Inferior parietal cortex (tissue), 1 donor: Measurements from ENCODE around the gene AJM1.

ENCODE experiments used
- DNase-seq: peaks from one replicate; pipeline ENCODE4 v3.0.0-alpha.2; 2016; ENCODE audit errors: extremely low spot score

Gene AJM1

GRCh38 chr9:136844761-136845464, 2.6 kb downstream of the AJM1 start:
- no peak for DNase-seq

- DNase-seq: no peak
Measured at GRCh38 chr9:136845465-136846260, 3.4 kb downstream of the AJM1 start.

- no peak for DNase-seq
Measured at GRCh38 chr9:136846376-136847087, 4.3 kb downstream of the AJM1 start.

DNA sequence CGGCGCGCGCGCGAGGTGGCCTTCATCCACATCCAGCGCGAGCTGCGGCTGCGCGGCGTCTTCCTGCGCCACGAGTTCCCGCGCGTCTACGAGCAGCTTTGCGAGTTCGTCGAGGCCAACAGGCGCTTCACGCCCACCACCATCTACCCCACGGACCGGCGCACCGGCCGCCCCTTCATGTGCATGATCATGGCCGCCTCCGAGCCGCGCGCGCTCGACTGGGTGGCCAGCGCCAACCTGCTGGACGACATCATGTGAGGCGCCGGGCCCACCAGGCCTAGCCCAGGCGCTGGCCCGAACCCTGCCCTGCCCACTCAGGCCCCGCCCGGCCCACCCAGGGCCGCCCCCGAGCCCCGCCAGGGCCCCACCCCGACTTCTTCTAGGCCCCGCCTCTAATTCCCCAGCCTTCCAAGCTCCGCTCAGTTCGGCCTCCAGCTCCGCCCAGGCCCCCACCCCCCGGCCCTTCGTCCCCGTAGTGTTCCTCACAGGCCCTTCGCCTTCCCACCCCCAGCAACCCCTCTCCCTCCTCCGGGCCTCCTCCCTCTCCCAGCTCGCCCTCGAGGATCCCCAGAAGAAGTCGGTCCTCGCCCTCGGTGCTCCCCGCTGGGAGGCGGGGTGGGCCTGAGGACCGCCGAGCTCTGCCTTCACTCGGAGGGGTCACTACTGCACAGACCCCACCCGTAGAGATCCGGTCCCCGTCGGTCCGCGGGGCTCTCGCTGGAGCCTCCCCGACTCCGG, 5.0 kb downstream of the AJM1 start:
- DNase-seq: no peak

DNA sequence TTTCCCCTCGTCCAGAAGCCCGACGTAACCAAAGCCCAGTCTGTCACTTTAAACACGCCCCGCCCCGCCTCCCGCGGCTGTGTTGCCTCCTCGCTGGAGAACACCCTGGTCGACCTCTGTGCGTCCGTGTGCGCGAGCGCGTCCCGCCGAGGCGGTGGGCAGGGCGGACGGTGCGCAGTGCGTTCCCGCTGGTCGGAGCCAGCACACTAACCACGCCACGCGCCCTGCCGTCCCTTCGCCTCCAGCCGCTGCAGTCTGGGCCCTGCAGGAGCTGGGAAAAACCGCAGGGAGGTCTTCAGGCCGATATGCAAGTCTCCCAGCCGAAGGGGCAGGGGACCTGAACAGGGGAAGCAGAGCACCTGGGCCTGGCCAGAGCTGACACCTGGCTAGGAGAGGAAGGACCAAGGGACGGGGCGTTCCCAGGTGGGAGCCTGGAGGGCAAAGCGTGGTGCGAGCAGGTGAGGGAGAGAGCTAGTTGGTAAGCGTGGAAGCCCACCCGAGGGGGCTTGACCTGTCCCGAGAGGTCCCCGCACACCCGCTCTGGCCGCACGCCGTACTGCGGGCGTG, 5.6 kb downstream of the AJM1 start:
- no peak for DNase-seq

DNA sequence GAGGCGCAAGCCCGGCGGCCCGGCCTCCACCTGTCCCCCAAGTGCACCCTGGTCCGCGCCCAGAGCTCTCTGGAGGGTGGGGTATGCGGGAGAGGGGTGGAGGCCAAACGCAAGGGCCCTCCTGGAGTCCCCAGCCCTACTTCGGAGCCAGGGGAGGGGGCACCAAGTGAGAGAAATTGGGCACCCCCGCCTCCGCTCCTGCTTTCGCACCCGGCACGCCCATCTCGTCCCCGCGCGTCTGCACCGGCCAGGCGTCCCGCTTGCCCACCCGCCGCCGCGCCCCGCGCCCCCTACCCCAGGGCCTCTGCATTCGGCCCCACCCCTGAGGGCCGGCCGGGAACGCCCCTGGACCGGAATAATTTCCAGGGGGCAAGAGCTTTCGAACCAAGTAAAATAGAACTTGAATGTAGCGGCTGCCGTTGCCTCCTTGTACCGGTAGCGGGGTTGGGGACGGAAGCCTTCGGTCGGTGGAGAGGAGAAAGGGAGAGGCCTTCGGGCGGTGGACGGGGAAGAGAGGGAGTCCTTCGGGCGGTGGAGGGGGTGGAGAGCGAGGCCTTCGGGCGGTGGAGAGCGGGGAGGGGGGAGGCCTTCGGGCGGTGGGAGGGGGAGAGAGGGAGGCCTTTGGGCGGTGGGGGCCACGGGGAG, 6.2 kb downstream of the AJM1 start:
- no peak for DNase-seq

GRCh38 chr9:136849038-136849959, 7.0 kb downstream of the AJM1 start, which contains the start of gene PHPT1:
Gene PHPT1 (plus strand): TSS chr9:136849409. CDS start chr9:136849431, 22 bp downstream.
- DNase-seq: peak; percentile 99

- no peak for DNase-seq
Measured at GRCh38 chr9:136849960-136850865, 7.9 kb downstream of the AJM1 start.

DNA sequence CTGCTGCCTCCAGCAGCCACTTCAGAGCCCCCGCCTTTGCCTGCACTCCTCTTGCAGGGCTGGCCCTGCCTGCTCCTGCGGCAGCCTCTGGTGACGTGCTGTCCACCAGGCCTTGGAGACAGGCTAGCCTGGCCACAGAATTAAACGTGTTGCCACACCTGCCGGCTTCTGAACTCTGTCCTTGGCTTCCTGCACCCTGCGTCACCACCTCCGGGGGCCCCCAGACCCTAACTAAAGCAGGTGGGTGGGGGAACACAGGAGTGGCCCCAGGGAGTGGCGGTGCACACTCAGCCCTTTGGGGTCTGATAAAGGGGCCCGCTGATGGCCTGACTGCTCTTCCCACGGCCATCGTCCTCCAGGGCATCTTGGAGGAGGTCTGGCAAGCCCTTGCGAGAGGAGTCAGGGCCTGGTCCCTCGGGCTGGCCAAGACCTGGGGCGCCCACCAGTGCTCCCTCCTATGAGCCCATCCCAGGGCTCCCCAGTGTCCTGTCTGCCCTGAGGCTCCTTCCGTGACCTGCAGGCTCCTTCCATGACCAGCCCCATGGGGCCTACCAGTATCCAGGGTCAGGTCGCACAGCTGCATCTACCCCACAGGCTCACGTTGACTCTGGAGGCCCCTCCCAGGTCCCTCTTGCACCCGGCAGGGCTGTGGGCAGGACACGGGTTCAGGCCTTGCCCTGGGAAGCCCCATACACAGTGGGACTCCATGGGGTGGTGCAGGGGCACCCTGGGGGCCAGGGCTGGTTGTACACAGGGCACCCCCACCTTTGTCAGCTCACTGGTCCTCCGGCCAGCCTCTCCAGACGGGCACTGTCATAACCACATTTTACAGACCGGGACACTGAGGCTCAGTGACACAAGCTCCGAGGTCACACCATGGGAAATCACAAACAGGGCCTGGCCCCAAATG, 8.8 kb downstream of the AJM1 start:
- no peak for DNase-seq

- DNase-seq: no peak
Measured at GRCh38 chr9:136851941-136852663, 9.8 kb downstream of the AJM1 start, which contains the start of gene MAMDC4. Gene MAMDC4 (plus strand): TSS chr9:136852346. CDS start chr9:136852417, 71 bp downstream.

DNA sequence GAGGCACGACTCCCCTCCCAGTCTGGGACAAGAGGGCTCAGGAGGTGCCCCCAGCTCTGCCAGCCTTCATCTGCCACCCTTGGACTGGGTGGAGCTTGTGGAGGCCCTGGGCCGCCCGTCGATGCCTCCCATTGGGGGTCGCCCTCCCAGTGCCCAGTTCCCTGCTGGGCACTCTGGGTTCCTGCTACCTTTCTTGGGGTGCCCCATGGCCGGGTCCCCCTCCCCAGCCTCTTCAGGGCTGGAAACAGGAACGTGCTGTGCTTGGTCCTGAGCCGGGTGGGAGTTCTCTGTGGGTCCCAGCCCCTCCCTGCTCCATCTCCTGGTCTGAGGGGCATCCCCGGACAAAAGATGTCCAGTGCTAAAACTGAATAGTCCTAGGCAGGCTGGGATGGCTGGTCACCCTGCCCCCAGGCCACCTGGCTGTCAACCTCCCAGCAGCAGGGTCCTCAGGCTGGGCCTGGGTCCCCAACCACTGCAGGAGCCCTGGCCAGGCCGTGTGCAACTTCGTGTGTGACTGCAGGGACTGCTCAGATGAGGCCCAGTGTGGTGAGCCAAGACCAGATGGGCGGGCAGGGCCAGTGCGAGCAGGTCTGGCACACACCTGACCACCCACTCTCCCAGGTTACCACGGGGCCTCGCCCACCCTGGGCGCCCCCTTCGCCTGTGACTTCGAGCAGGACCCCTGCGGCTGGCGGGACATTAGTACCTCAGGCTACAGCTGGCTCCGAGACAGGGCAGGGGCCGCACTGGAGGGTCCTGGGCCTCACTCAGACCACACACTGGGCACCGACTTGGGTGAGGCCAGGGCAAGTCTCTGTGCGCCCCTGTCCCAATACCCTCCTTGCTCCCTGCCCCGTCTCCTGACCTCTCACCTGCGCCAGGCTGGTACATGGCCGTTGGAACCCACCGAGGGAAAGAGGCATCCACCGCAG, 10.7 kb downstream of the AJM1 start:
- DNase-seq: no peak

DNA sequence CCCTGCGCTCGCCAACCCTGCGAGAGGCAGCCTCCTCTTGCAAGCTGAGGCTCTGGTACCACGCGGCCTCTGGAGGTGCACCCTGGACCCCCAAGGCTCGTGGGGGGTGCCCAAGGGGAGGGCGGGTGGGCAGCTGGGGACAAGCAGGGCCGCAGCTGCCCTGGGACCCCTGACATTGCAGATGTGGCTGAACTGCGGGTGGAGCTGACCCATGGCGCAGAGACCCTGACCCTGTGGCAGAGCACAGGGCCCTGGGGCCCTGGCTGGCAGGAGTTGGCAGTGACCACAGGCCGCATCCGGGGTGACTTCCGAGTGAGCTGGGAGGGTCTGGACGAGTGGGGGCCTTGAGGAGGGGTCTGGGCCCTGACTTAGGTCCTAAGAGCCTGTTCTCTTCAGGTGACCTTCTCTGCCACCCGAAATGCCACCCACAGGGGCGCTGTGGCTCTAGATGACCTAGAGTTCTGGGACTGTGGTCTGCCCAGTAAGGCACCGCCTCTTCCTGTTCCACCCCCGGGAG, 11.4 kb downstream of the AJM1 start:
- no peak for DNase-seq

GRCh38 chr9:136854113-136854841, 12.0 kb downstream of the AJM1 start:
- no peak for DNase-seq

DNA sequence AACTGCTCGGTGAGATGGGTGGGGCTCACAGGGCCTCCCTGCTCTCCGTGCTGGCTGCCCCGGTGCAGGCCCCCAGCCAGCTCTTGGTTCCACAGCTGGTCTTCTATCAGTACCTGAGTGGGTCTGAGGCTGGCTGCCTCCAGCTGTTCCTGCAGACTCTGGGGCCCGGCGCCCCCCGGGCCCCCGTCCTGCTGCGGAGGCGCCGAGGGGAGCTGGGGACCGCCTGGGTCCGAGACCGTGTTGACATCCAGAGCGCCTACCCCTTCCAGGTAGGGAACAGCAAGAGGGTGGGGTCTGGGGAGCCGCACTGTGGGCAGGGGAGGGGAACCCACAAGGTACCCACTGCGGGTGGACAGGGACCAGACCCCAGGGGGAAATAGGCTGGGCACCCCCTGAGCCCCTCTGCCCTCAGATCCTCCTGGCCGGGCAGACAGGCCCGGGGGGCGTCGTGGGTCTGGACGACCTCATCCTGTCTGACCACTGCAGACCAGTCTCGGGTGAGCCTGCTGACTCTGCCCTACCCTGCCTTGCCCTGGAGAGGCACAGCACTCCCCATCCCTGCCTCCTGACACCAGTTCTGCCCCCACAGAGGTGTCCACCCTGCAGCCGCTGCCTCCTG, 12.7 kb downstream of the AJM1 start:
- DNase-seq: no peak
